Breast epithelium (tissue), 4 donors: ENCODE data around the gene MGAT5. TPM values are rescaled to one million over a fixed set of nuclear protein-coding genes. Genes with fewer than 3 reads are reported as not detected.

Source experiments
- DNase-seq, 2 donors: peaks; one replicate each; pipeline ENCODE4 v3.0.0-alpha.2; 2019; ENCODE audit warnings: low spot score in 2 of 2
- H3K27ac ChIP-seq, 2 donors: fragments of 200-600 bp; sonication (generic) in 1 of 2; one replicate each; pipeline ENCODE4 v1.5.1; 2016 to 2019; ENCODE audit warnings: mild to moderate bottlenecking in 1 of 2
- H3K27me3 ChIP-seq, 2 donors: fragments of 200-600 bp; sonication (generic) in 1 of 2; one replicate each; pipeline versions ENCODE4 v1.5.1 to v1.6.0; 2017 to 2019; ENCODE audit warnings: control low read depth in 1 of 2, mild to moderate bottlenecking in 1 of 2
- H3K36me3 ChIP-seq: fragments of 200-600 bp; one replicate; pipeline ENCODE4 v1.5.1; 2019
- H3K4me1 ChIP-seq, 2 donors: fragments of 200-600 bp; sonication (generic); one replicate each; pipeline ENCODE4 v1.5.1; 2016 to 2019; ENCODE audit warnings: control low read depth in 1 of 2
- H3K4me3 ChIP-seq, 3 donors: fragments of 200-600 bp; sonication (generic); 1 replicate in 2 of 3; 2 replicates in 1 of 3; pipeline ENCODE4 v1.5.1; 2016 to 2019; ENCODE audit warnings: mild to moderate bottlenecking in 3 of 3, moderate library complexity in 2 of 3
- H3K9me3 ChIP-seq, 2 donors: fragments of 200-600 bp; sonication (generic) in 1 of 2; one replicate each; pipeline ENCODE4 v1.5.1; 2016 to 2019; ENCODE audit warnings: control low read depth in 1 of 2
- POLR2A ChIP-seq: fragments of 450-650 bp; IDR thresholded peaks from one replicate; pipeline ENCODE4 v1.6.1; 2016; ENCODE audit warnings: antibody characterized with exemption, mild to moderate bottlenecking, moderate library complexity
- POLR2AphosphoS5 ChIP-seq, 3 donors: sonication (generic); formaldehyde crosslinking; IDR thresholded peaks; one replicate each; pipeline ENCODE4 v1.6.1; 2017; ENCODE audit warnings: antibody characterized with exemption in 3 of 3
- intact Hi-C: fragments of 100-400 bp; cut with DNase I; formaldehyde crosslinking; loops from one replicate; pipeline ENCODE4 v1.15.1; 2023; ENCODE audit warnings: low total_unique reads
- total RNA-seq, 3 donors: library from RNA; depleted of rRNA; stranded (reverse); fragments of >200 nt; gene quantifications; one replicate each; pipeline ENCODE4 v1.1.0, GENCODE V29; 2016
- TF ChIP-seq, protein P1 (sequence below), 3 donors: fragments of 450-650 bp; IDR thresholded peaks; one replicate each; pipeline ENCODE4 v1.5.1; 2016 to 2017; ENCODE audit warnings: antibody characterized with exemption in 3 of 3, mild to moderate bottlenecking in 3 of 3, moderate library complexity in 3 of 3

The MGAT5 gene
- total RNA-seq, 3 donors from 2014 or later: 30.5 to 42.6 (median 34.4) TPM

DNA sequence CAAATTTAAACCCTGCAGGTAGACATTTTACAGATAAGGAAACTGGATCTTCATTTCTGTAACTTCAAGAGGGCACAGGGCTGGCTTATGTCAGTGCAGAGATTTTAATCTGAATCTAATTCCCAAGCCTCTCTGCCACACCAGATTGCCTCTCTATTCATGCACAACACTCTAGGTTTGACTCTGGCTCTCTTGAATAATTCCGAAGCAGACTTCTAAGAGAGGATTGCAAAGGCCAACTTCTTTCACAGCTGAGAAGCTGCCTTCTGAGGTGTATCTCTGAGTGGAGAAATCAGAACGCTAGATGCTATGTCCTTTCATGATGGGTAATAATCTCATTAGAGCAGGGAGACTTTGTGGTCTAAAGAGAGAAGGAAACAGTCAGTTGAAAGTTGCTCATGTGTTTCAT is 20.1 kb upstream of the MGAT5 start:
- Histone ChIP-seq H3K4me1 (no peaks in the 10 kb centered on the region), H3K4me3 (no peak overlapping the region), H3K9me3 (no peaks in the 10 kb centered on the region), H3K27ac (no peak overlapping the region), H3K36me3 (no peaks in the 10 kb centered on the region), H3K27me3 (no peaks in the 10 kb centered on the region)
- intact Hi-C loops: no loop called here
- TF ChIP-seq POLR2A: no peak
- no peak for TF ChIP-seq POLR2AphosphoS5 (IDR thresholded peaks at IDR 0.05)
- TF ChIP-seq, protein P1, sequence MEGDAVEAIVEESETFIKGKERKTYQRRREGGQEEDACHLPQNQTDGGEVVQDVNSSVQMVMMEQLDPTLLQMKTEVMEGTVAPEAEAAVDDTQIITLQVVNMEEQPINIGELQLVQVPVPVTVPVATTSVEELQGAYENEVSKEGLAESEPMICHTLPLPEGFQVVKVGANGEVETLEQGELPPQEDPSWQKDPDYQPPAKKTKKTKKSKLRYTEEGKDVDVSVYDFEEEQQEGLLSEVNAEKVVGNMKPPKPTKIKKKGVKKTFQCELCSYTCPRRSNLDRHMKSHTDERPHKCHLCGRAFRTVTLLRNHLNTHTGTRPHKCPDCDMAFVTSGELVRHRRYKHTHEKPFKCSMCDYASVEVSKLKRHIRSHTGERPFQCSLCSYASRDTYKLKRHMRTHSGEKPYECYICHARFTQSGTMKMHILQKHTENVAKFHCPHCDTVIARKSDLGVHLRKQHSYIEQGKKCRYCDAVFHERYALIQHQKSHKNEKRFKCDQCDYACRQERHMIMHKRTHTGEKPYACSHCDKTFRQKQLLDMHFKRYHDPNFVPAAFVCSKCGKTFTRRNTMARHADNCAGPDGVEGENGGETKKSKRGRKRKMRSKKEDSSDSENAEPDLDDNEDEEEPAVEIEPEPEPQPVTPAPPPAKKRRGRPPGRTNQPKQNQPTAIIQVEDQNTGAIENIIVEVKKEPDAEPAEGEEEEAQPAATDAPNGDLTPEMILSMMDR (IDR thresholded peaks at IDR 0.05): no peak
- DNase-seq: no peak

DNA sequence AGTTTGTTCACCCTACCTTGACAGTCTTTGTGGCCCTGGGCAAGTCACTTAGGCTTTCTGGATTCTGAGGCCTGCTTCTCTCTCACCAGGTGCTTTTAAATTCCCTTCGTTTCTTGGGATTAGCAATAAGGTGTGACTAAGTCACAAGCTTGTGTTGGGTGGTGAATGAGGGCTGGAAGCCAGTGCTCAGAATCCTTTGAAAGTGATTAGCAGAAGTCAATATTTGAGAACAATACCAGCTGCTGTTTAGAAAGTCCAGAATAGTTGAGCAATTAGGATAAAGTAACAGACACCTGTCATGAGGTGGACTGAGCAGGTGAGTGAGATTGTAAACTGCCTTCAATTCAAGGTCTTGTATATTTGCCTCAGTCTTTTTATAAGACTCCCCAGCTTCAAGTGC is 19.3 kb upstream of the MGAT5 start:
- Histone ChIP-seq H3K4me1 (no peaks in the 10 kb centered on the region), H3K27me3 (no peaks in the 10 kb centered on the region), H3K9me3 (no peaks in the 10 kb centered on the region), H3K4me3 (no peak overlapping the region), H3K27ac (no peak overlapping the region), H3K36me3 (no peaks in the 10 kb centered on the region)
- no peak for DNase-seq
- TF ChIP-seq POLR2AphosphoS5 (IDR thresholded peaks at IDR 0.05): no peak
- TF ChIP-seq POLR2A: no peak
- TF ChIP-seq, protein P1 (IDR thresholded peaks at IDR 0.05): no peak
- intact Hi-C loops: no loop called here

DNA sequence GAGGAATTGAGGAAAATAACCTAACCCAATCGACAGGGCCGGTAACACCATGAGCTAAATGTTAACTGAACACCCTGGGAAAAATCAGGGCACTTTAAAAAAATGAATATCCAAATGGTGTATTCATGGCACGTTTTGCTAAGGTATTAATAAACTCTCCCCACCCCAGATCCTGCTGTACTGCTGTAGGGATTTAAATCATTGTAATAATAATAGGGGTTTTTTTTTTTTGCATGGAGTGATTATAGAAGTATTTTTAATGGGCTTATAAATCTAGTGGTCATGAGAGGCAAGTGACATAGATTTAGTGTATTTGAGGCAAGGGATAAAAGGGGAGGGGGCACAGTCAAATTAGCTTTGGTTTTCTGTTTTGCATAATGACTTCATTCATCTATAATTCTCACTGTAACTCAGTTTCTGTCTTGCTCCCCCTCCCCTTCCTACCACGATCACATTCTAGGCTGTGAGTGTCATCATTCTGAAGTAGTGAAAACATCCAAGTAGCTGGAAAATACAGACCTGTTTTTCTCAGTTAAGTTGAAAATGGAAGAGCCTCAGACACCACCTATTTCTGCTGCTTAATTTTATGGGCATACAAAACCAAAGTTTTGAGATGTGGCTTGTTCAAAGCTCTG is 18.2 kb upstream of the MGAT5 start:
- no peaks in the 10 kb centered on the region for H3K4me1 ChIP-seq
- H3K27me3 ChIP-seq: no peaks in the 10 kb centered on the region
- DNase-seq: no peak
- H3K4me3 ChIP-seq: no peak overlapping the region
- H3K36me3 ChIP-seq: no peaks in the 10 kb centered on the region
- TF ChIP-seq POLR2A (no peak), POLR2AphosphoS5 (IDR thresholded peaks at IDR 0.05) (no peak)
- TF ChIP-seq, protein P1 (IDR thresholded peaks at IDR 0.05): no peak
- intact Hi-C loops: no loop called here
- no peak overlapping the region for H3K27ac ChIP-seq
- no peaks in the 10 kb centered on the region for H3K9me3 ChIP-seq

DNA sequence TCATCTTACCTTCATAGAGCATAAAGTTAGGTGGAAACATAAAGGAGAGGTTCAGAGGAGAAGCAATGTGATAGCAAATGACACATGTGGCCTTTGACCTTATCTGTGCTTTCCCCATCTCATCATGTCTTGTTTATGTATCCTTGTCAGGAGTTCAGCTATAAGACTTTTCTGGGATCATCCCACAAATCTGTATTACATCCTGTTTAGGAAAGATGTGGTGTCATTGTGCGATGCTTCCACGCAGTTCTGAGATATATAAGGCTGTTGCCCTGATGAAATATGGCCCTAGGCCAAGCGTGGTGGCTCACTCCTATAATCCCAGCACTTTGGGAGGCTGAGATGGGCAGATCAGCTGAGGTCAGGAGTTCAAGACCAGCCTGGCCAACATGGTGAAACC is 15.5 kb upstream of the MGAT5 start:
- no peak for TF ChIP-seq POLR2AphosphoS5 (IDR thresholded peaks at IDR 0.05)
- H3K9me3 ChIP-seq: no peaks in the 10 kb centered on the region
- H3K36me3 ChIP-seq: no peaks in the 10 kb centered on the region
- H3K4me1 ChIP-seq: no peaks in the 10 kb centered on the region
- H3K4me3 ChIP-seq: no peak overlapping the region
- H3K27ac ChIP-seq: no peak overlapping the region
- no peaks in the 10 kb centered on the region for H3K27me3 ChIP-seq
- no peak for DNase-seq
- intact Hi-C loops: no loop called here

DNA sequence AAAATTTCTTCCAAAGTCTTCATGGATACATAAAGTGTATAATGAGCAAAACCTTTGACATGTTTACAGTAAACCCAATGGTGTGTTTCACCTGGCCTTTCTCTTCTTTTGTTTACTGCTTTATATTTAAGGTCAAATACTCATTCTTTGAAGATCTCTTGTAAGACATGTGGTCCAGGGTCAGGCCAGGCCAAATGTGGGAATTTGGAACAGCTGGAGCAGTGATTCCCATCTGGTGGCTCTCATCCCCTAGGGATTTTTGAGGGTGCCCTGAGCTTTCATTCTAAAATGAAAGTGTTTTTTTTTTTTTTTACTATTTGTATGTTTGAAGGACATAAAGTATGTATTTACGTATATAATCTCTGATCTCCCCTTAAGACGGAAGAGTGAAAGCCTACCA is 13.8 kb upstream of the MGAT5 start:
- intact Hi-C loops: loop anchor here (10.0 kb wide), 1 partner anchor 355 kb away; no protein-coding TSS in a partner anchor

More for the DNA sequence above, 13.8 kb upstream of the MGAT5 start:
- Histone ChIP-seq H3K27ac (no peak overlapping the region), H3K4me3 (no peak overlapping the region), H3K27me3 (no peaks in the 10 kb centered on the region), H3K9me3 (no peaks in the 10 kb centered on the region), H3K4me1 (no peaks in the 10 kb centered on the region), H3K36me3 (no peaks in the 10 kb centered on the region)
- TF ChIP-seq, protein P1 (IDR thresholded peaks at IDR 0.05): no peak
- TF ChIP-seq POLR2A (no peak), POLR2AphosphoS5 (IDR thresholded peaks at IDR 0.05) (no peak)
- DNase-seq: no peak
